Endothelial cell (in vitro differentiated cells): ENCODE measurements around the gene PADI6. TPM values are rescaled to one million over a fixed set of nuclear protein-coding genes. Genes with fewer than 3 reads are reported as not detected.
A peak's percentile ranks its signal among the peaks of the same experiment; 100 is the strongest.

Experiments
- DNase-seq: peaks from one replicate; pipeline ENCODE4 v3.0.0; 2021; ENCODE audit warnings: low spot score
- H3K27ac Mint-ChIP-seq: one replicate; pipeline ENCODE4 v1.8.0; 2021; ENCODE audit warnings: mixed read lengths, inconsistent platforms; ENCODE audit not compliant: unreplicated experiment
- H3K27me3 Mint-ChIP-seq: one replicate; pipeline ENCODE4 v1.8.0; 2021; ENCODE audit warnings: mild to moderate bottlenecking, moderate library complexity, mixed read lengths, inconsistent platforms; ENCODE audit not compliant: unreplicated experiment
- H3K36me3 Mint-ChIP-seq: one replicate; pipeline ENCODE4 v1.8.0; 2021; ENCODE audit warnings: mild to moderate bottlenecking, low read depth, mixed read lengths, inconsistent platforms; ENCODE audit not compliant: unreplicated experiment
- H3K4me1 Mint-ChIP-seq: one replicate; pipeline ENCODE4 v1.8.0; 2021; ENCODE audit warnings: mild to moderate bottlenecking, mixed read lengths, inconsistent platforms; ENCODE audit not compliant: unreplicated experiment
- H3K4me3 Mint-ChIP-seq: one replicate; pipeline ENCODE4 v1.8.0; 2021; ENCODE audit warnings: mild to moderate bottlenecking, mixed read lengths, inconsistent platforms; ENCODE audit not compliant: unreplicated experiment
- H3K9me3 Mint-ChIP-seq: one replicate; pipeline ENCODE4 v1.8.0; 2021; ENCODE audit warnings: mixed read lengths, inconsistent platforms; ENCODE audit not compliant: unreplicated experiment
- CTCF ChIP-seq: fragments of 200-600 bp; sonication (generic); IDR thresholded peaks from one replicate; pipeline ENCODE4 v1.5.0; 2021; ENCODE audit warnings: antibody characterized with exemption; ENCODE audit not compliant: unreplicated experiment
- total RNA-seq: library from RNA; stranded (reverse); fragmentation: NEBNext Ultra II Directional; extraction: Animal tissue kit (Norgen Biotek cat#: 25700); gene quantifications from one replicate; pipeline ENCODE4 v1.2.1, GENCODE V29; 2021; ENCODE audit not compliant: unreplicated experiment

The PADI6 gene
- total RNA-seq, 1 donor from 2014 or later = not detected

GRCh38 chr1:17420391-17420918 is 48.5 kb downstream of the PADI6 start:
- no peaks in the 10 kb centered on the region for H3K9me3 Mint-ChIP-seq
- H3K27me3 Mint-ChIP-seq = peaks cover 6% of the 10 kb centered on the region
- no peak for DNase-seq
- no peak for TF ChIP-seq CTCF
- H3K27ac Mint-ChIP-seq = no peak overlapping the region
- no peak overlapping the region for H3K4me3 Mint-ChIP-seq
- H3K36me3 Mint-ChIP-seq = peaks cover 65% of the 10 kb centered on the region
- no peaks in the 10 kb centered on the region for H3K4me1 Mint-ChIP-seq

- no peak for TF ChIP-seq CTCF
- H3K36me3 Mint-ChIP-seq = peaks cover 64% of the 10 kb centered on the region
Observed at GRCh38 chr1:17422461-17422860, 50.5 kb downstream of the PADI6 start.

GRCh38 chr1:17423781-17424245 is 51.8 kb downstream of the PADI6 start:
- Mint-ChIP-seq H3K4me3 (no peak overlapping the region), H3K4me1 (peaks cover 6% of the 10 kb centered on the region), H3K36me3 (peaks cover 56% of the 10 kb centered on the region), H3K27me3 (peaks cover 3% of the 10 kb centered on the region), H3K27ac (no peak overlapping the region), H3K9me3 (no peaks in the 10 kb centered on the region)
- no peak for TF ChIP-seq CTCF
- DNase-seq = no peak

More at GRCh38 chr1:17422461-17422860, 50.5 kb downstream of the PADI6 start:
- Mint-ChIP-seq H3K9me3 (no peaks in the 10 kb centered on the region), H3K4me1 (peaks cover 4% of the 10 kb centered on the region), H3K27me3 (peaks cover 3% of the 10 kb centered on the region), H3K27ac (no peak overlapping the region), H3K4me3 (no peak overlapping the region)
- no peak for DNase-seq

GRCh38 chr1:17425806-17426600 is 54.0 kb downstream of the PADI6 start:
- Mint-ChIP-seq H3K9me3 (no peaks in the 10 kb centered on the region), H3K36me3 (peaks cover 43% of the 10 kb centered on the region), H3K27me3 (peaks cover 2% of the 10 kb centered on the region), H3K4me3 (peak overlapping the region; percentile 65), H3K4me1 (peaks cover 6% of the 10 kb centered on the region), H3K27ac (no peak overlapping the region)
- no peak for TF ChIP-seq CTCF
- DNase-seq = no peak
